GM12891 (cell line): ENCODE data around the gene ARPC5.
"Not testable (repeated sequence)": the region's sequence is repeated elsewhere in the genome, so short reads cannot be mapped to it uniquely, and the experiment has no call there.

Source experiments
- DNase-seq: peaks from one replicate; pipeline ENCODE4 v3.0.0; 2011; ENCODE audit warnings: low spot score; ENCODE audit not compliant: insufficient read length
- FAIRE-seq: peaks from 2 replicates; lab custom pipeline; 2011; peaks lifted over from hg19 to GRCh38; lab: Jason Lieb, UNC
- PAX5 ChIP-seq: IDR thresholded peaks from 2 replicates; pipeline ENCODE4 v1.6.1; 2011; ENCODE audit warnings: low read length, moderate library complexity, mild to moderate bottlenecking; ENCODE audit not compliant: insufficient read depth, severe bottlenecking
- POLR2A ChIP-seq: IDR thresholded peaks from 2 replicates; pipeline ENCODE4 v1.6.1; 2011; ENCODE audit warnings: low read depth, low read length, control low read depth
- POLR2AphosphoS5 ChIP-seq: IDR thresholded peaks from 2 replicates; pipeline ENCODE4 v1.6.1; 2011; ENCODE audit warnings: low read depth, low read length, control low read depth
- POU2F2 ChIP-seq: IDR thresholded peaks from 2 replicates; pipeline ENCODE4 v1.6.1; 2011; ENCODE audit warnings: low read depth, mild to moderate bottlenecking, control low read depth, low read length, moderate library complexity
- SPI1 ChIP-seq: IDR thresholded peaks from 2 replicates; pipeline ENCODE4 v1.6.1; 2011; ENCODE audit warnings: low read depth, low read length, control low read depth
- TAF1 ChIP-seq: IDR thresholded peaks from 2 replicates; pipeline ENCODE4 v1.6.1; 2011; ENCODE audit warnings: low read depth, low read length, control low read depth

ARPC5 gene

GRCh38 chr1:183634429-183635065, 1.0 kb downstream of the ARPC5 start:
- DNase-seq (no peak), FAIRE-seq (no peak)
- no peak for TF ChIP-seq PAX5
- TF ChIP-seq POU2F2 = 0 out of 2 replicates have a peak, but pooled peaks have one; percentile 15

DNA sequence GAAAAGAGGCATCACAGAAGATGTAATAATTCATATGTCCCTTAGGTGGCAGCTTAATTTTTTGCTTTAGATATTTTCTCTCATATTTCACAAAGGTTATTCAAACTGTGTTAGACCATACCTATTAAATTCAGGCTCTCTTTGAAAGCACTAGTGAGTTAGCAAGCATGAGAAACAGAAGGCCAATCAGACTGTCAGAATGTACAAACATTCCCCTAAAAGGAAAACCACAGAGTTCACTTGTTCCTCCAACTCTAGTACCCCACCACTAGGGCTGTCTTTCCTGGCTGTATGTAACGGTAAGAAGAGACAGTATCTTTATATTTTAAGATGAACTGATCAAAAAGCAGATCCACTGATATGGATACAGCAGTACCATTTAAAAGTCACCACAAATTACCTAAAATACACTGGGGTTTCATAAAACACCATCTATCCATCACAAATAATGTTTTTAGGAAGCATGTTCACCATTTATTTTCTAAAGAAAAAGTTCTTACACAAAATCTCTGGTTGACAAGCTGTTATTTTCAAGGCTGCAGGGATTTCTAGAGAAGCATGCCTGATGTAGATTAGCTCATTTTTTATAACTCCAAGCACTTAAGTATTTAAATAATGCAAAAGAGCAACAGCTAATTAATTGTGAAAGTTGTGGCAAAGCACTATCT, 1.8 kb downstream of the ARPC5 start:
- DNase-seq (no peak), FAIRE-seq (peak; percentile 71)
- TF ChIP-seq POLR2A (peak; percentile 77), PAX5 (no peak)

DNA sequence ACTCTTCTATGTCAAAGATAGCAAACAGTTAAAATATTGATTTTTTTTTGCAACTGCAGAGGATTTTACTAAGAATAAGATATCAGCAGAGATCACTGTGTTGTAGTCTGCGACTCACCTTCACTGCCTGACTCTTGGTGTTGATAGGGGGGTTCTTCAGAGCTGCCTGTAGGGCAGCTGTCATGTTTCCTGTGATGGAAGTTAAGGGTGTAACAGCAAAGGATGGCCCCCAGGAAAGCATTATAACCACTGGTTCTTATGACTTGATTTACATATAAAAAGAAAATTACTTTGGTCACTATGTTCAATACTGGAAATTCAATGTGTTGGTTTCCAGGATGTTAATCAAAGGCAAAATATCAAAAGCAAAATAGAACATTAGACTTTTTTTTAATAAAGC, 2.6 kb downstream of the ARPC5 start:
- DNase-seq (no peak), FAIRE-seq (no peak)
- TF ChIP-seq POLR2AphosphoS5 (no peak), SPI1 (no peak), TAF1 (no peak), POLR2A (no peak), POU2F2 (no peak), PAX5 (no peak)

DNA sequence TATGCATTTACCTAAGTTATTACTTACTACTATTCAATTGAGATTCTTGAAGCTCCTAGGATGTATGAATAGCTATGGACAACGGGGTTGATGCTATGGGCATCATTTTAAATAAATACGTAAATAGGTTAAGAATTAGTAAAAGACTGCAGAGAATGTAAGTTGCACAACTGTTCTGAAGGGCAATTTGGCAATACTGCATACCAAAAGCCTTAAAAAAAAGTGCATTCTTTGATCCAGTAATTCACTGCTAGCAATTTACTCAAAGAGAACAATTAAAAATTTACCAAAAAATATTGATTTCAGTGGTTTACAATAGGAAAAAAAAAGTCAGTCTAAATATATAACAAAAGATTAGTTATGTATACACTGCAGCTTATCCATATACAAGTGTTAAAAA, 3.5 kb downstream of the ARPC5 start:
- TF ChIP-seq POLR2A = no peak
- TF ChIP-seq SPI1 = no peak
- no peak for TF ChIP-seq TAF1
- TF ChIP-seq POLR2AphosphoS5 = no peak
- no peak for TF ChIP-seq PAX5
- TF ChIP-seq POU2F2 = no peak
- FAIRE-seq (no peak), DNase-seq (no peak)

DNA sequence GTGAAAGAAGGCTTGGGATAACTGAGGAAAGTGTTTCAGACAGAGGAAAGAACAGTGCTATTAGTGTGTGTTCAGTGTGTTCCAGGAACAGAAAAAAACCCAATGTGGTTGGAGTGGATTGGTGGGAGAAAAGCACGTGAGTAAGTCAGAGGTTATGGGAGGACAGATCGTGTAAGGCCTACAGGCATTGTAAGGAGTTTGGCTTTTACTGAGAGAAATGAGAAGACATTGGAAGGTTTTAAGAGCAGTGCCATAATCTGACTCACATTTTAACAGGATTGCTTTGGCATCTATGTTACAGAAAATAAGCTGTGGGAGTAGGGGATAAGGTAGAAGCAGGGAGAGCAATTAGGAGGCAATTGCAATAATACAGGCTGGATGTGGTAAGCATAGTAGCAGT, 4.8 kb downstream of the ARPC5 start:
- no peak for DNase-seq
- FAIRE-seq = no peak
- TF ChIP-seq PAX5 = no peak
- TF ChIP-seq SPI1 = no peak
- TF ChIP-seq POLR2AphosphoS5 = no peak
- no peak for TF ChIP-seq POLR2A
- no peak for TF ChIP-seq TAF1
- no peak for TF ChIP-seq POU2F2

DNA sequence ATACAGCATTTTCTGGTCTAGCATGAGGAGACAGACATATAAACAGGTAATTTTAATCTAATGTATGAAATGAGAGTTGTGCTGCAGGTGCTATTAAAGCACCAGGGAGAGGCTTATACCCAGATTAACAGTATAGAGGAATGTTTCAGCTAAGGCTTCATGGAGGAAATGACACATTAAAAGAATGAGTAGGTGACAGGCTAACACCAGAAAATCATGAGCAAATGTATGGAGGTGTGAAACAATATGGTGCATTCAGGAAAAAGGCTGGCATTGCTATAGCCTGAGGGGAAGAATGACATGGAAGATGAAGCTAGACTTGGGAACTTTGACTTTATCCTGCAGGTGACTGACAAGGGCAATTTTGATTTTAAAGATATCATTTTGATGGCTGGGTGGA, 7.0 kb downstream of the ARPC5 start:
- no peak for DNase-seq
- no peak for TF ChIP-seq TAF1
- TF ChIP-seq POLR2A = no peak
- no peak for TF ChIP-seq POU2F2
- no peak for TF ChIP-seq PAX5
- no peak for FAIRE-seq

- FAIRE-seq, DNase-seq: not testable (repeated sequence)
Observed at GRCh38 chr1:183626236-183626635, 9.3 kb downstream of the ARPC5 start.

DNA sequence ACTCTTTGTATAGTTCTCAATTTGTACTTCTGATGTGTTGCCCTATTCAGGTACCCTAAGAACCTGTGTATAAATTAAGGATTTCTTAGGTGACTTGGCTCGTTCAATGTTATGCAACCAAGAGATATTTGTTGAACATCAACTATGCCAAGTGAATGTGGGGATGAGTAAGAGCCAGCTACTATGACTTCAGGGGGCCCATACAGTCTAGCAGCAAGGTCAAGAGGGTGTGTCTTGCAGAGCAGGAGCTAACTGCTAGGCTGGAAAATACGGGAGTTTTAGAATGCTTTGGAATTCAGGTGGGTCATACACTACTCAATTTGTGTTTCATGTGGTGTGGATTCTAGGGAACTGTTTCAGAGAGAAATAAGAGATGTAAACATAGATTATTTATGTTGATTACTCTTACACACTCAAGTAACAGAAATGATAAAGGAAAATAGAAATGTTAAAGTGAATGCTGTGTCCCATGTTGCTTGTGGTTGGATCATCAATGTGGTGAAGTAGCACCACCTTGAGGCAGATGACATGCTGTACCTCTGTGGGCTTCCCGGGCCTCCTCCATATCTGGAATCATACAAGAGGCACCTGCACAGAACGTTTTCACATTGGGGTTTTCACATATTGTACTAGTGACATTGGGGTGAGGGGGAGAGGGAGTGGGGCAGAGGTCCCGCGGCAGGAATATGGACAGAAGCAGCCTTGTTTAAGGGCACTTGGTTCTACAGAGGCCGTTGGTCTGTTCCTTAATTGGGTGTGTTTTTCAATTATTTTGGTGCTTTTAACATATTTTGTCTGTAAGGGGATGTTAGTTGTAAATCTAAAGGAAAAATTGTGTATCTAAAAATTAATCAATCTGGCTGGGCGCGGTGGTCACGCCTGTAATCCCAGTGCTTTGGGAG, 12.4 kb downstream of the ARPC5 start:
- peak; percentile 89 for FAIRE-seq
- no peak for DNase-seq
- no peak for TF ChIP-seq POU2F2
- peak; percentile 46; the same call in 1 of the 2 replicates for TF ChIP-seq POLR2AphosphoS5

DNA sequence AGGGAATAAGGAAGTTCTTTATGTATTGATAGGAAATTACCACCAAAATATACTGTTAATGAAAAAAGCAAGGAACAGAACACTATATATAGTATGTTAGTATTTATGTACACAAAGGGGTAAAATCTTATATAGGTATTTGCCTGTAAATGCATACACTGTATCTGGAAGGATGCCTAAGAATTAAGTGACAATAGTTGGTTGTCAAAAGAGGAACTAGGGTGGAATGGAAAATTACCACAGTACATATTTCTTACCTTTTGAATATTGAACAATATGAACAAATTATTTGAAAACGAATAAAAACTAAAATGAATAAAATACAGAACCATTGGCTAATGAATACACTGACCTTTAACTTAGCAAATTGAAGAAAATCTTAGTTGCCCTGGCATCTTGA, 13.6 kb downstream of the ARPC5 start:
- FAIRE-seq (no peak), DNase-seq (no peak)
- peak; percentile 34; the same call in 1 of the 2 replicates for TF ChIP-seq SPI1
- no peak for TF ChIP-seq POLR2AphosphoS5

DNA sequence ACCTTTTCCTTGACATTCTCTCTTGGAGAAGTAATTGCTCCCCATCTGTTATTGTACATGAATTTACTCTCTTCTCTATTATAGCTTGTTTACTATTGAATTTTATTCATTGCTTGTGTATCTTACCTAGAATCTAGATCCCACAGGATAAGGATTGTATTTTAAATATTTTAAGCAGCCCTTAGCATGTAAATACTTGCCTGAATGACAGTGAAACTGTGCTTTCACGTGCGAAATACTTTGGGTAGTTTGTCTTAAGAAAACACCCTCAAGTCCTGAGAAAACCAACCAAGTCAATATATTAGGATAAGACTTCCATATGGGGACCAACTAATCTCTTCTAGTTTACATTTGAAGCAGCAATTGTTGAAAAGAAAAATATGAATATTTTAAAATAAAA, 15.3 kb downstream of the ARPC5 start:
- no peak for TF ChIP-seq TAF1
- no peak for FAIRE-seq
- no peak for DNase-seq

- FAIRE-seq (no peak), DNase-seq (no peak)
- no peak for TF ChIP-seq POU2F2
- TF ChIP-seq PAX5 = no peak
Observed at GRCh38 chr1:183619781-183620180, 15.8 kb downstream of the ARPC5 start.

DNA sequence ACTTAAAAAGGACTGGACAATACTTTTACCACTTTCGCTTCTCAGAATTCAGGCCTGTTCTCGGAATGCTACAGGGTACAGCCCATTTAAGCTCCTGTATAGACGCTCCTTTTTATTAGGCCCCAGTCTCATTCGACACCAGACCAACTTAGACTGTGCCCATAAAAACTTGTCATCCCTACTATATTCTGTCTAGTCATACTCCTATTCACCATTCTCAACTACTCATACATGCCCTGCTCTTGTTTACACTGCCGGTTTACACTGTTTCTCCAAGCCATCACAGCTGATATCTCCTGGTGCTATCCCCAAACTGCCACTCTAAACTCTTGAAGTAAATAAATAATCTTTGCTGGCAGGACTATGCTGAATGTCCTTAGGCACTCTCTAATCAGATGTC, 17.4 kb downstream of the ARPC5 start:
- DNase-seq, FAIRE-seq: not testable (repeated sequence)

- not testable (repeated sequence) for DNase-seq, FAIRE-seq
Observed at GRCh38 chr1:183612975-183613374, 22.6 kb downstream of the ARPC5 start.
